CD1c-positive myeloid dendritic cell (primary cell): ENCODE data around the gene EFCAB10.
"Not testable (repeated sequence)": the region's sequence is repeated elsewhere in the genome, so short reads cannot be mapped to it uniquely, and the experiment has no call there.

Experiments used
- DNase-seq: peaks from one replicate; pipeline ENCODE4 v3.0.0-alpha.2; 2016; ENCODE audit errors: extremely low spot score

The EFCAB10 gene

DNA sequence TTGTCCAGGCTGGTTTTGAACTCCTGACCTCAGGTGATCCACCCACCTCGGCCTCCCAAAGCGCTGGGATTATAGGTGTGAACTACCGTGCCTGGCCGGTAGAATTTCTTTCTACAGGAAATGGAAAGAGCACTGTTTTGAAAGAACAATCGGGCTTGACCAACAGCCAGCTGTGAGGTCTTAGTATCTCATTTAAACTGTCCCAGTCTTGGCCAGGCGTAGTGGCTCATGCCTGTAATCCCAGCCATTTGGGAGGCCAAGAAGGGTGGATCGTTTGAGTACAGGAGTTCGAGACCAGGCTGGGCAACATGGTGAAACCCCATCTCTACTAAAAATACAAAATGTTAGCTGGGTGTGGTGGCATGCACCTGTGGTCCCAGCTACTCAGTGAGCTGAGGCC lies 17.8 kb upstream of the EFCAB10 start:
- DNase-seq: not testable (repeated sequence)

DNA sequence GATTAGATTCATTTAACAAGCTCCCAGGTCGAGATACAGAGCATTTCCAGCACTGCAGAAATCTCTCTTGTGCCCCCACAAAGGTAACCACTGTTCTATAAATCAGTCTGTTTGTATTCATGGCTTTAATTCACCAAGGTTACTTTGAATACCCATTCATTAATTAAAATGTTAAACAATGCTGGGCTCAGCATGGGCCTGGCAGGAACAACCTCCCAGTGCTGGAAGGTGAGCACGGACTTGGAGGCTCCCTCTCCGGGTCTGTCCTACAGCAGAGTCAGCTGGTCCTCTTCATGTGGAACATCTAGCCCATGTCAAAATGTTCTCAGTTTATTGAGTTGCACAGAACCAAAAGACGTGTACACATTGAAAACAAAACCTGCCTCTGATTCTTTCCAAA lies 15.6 kb upstream of the EFCAB10 start:
- DNase-seq: no peak

DNA sequence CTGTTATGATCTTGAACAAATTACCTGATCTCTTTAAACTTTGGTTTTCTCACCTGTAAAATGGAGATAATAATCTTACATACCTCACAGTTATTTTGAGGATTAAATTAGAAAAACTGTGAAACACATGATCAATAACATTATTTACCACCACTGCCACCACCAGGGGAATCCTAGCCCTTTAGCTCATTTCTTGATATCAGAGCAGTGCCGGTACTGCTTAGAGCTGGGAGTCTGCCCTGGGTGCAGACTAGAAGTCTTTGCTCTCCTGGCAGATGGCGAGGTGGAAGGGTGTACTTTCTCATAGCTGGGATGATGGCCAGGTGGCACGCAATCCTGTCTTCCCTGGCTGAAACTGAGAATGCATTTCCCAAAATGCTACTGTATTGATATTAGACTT lies 12.7 kb upstream of the EFCAB10 start:
- DNase-seq: no peak

DNA sequence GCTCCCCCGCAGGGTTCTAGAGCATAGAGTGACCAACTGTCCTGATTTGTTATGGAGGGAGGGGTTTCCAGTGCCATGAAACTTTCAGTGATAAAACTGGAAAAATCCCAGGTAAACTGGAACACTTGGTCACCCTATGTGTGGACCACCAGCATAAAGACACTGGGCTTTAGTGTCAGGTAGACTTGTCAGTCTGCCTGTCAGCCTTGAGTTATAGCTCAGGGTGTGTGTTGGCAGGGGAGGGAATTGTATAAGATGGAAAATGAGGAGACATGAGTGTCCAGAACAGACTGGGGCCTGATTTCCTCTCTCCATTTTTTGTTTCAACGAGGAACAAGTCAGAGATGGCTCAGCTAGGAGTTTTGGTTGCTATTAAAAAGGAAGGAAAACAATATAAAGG lies 10.2 kb upstream of the EFCAB10 start:
- no peak for DNase-seq

DNA sequence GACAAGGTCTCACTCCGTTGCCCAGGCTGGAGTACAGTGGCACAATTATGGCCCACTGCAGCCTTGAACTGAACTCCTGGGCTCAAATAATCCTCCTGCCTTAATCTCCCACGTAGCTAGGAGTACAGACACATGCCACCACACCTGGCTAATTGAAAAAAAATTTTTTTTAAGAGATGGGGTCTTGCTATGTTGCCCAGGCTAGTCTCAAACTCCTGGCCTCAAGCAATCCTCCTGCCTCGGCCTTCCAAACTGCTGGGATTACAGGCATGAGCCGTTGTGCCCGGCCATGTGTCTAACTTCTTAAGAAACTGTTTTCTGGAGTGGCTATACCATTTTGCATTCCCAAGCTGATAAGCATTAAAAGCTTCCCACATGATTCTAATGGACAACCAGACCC lies 9.5 kb upstream of the EFCAB10 start:
- DNase-seq: no peak

DNA sequence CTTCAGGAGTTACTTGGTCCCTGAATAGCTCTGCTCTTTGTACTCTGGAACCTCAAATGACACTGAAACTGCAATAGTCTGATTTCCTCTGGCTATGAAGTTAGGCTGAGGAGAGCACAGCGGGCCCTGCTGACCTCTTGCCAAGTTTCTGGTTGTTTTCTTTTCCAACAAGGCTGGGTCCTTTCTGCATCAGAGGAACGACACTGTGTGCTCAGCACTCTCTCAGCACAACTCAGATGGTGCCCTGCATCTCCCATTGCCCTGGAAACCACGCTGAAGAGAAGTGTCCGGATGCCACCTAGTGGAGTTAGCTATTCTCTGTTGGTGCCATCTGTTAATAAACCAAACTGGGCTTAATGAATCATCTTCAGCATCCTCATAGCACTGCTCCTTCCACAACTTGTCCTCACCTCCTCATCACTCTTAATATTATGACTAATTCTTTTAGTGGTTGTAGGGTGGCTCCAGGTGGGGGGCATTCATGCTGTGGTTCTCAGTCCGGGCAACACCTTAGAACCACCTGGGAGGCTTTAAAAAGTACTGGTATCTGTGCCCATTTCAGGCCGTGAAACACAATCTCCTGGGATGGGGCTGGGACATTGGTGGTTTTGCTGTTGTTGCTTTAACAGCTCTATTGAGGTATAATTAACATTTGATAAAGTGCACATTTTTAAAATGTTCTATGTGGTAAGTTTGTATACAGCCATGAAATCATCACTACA lies 8.2 kb upstream of the EFCAB10 start:
- DNase-seq: peak; percentile 54

DNA sequence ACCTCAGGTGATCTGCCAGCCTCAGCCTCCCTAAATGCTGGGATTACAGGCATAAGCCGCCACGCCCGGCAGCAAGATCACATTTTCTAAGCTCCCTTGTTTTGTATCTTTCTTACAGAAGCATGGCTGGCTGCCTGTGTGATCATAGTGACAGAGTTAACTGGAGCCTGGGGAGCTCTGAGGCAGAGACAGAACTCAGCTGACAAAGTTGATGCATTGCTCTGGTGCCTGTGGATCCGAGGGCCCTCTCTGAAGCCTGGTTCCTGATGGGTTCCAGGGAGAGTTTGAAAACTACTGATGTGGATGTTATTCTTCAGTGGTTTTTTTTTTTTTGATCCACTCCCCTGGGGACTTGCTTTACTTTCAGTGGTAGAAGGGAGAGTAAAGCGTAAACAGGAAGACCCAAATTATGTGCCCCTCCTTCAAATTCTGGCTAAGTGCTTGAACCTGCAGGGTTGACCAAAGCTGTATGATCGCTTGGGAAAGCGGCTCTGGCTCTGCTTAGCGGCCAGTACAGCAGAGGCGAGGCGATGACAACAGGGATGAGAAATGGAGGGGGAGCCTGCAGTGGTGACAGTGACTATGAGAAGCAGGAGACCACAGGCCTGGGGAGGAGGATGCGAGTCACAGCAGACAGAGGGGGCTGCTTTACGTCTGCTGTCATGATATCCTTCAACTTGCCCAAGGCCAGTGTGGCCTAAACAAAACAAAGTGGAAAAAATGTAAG lies 6.8 kb upstream of the EFCAB10 start:
- no peak for DNase-seq

DNA sequence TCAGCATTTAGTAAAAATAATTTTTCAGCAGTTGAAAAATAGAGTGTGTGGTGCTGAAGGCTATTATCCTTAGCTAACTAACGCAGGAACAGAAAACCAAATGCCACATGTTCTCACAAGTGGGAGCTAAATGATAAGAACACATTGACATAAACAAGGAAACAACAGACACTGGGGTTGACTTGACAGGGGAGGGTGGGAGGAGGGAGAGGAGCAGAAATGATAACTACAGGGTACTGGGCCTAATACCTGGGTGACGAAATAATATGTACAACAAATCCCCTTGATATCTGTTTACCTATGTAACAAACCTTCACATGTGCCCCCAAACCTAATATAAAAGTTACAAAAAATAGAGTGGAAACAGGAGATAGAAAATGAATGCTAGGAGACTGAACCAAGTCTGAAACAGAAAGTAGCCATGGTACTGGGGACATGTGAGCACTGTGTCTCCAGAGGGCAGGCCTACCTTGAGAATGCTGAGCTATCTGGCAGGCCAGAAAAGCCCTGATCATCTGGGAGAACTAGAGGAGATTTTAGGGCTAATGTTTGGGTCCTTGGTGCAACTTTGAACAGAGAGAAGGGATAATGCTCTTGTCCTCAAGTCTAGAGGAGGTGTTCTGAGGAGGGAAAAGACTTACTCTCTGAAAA lies 4.7 kb upstream of the EFCAB10 start:
- DNase-seq: no peak

DNA sequence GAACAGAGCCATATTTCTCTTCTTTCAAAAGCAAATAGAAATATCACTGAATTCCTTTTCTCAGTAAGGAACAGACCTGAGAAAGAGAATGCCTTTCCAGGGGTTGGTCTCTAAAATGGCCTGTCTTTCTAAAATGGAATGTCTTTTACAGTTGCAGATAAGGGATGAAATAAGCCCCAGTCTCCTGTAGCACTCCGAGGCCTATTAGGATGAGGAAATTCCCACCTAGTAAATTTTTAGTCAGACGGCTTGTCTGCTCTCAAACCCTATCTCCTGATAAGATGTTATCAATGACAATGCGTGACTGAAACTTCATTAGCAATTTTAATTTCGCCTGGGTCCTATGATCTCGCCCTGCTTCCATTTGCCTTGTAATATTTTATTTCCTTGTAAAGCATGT lies 2.9 kb upstream of the EFCAB10 start:
- DNase-seq: no peak

DNA sequence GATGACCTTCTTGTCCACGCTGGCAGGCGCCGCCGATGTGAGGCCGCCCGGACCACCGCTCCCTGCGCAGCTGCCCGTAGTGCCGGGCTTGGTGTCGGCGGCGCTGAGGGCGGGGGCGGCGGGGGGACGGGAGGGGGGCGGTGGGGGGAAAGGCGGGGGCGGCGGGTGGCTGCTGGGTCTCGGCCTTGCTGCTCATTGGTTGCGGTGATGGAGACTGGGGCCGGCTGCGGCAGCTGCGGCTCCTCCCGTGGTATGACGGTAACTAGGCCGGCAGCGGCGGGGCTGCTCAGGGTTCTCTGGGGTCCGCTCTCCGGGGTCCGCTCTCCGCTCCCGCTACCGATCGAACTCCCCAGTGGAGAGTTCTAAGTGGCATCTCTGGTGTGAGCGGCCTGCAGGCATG lies 1.8 kb upstream of the EFCAB10 start:
- no peak for DNase-seq

DNA sequence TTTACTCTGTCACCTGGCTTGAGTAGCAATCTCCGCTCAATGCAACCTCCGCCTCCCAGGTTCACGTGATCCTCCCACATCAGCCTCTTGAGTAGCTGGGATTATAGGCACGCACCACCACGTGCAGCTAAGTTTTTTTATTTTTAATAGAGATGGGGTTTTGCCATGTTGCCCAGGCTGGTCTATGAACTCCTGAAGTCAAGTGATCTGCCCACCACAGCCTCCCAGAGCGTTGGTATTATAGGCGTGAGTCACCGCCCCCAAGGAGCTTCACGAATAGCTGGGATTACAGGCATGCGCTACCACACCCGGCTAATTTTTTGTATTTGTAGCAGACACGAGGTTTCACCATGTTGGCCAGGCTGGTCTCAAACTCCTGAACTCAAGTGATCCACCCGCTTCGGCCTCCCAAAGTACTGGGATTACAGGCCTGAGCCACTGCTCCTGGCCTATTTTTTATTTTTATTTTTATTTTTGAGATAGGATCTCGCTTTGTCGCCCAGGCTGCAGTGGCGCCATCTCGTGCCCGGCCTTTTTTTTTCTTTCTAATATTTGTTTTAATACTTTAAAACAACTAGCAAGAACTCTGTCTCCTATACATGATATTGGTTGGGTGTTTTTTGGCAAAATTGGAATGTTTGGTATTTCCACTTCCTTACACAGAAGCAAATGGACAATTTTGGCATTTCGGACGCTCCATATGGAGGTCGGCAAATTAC lies 1.1 kb downstream of the EFCAB10 start:
- DNase-seq: no peak

DNA sequence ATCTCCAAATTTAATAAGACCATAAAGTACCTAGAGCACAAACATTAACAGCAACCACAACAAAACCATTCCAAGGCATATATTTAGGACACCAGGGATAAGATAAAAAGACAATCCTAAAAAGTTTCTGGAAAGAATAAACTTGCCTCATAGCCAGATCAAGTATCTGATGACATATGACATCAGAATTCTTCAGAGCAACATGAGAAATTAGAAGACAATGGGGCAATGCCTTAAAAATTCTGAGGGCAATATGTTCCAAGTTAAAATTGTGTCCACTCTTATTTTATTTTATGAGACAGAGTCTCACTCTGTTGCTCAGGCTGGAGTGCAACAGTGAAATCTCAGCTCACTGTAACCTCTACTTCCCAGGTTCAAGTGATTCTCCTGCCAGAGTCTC lies 2.8 kb downstream of the EFCAB10 start:
- DNase-seq: no peak

DNA sequence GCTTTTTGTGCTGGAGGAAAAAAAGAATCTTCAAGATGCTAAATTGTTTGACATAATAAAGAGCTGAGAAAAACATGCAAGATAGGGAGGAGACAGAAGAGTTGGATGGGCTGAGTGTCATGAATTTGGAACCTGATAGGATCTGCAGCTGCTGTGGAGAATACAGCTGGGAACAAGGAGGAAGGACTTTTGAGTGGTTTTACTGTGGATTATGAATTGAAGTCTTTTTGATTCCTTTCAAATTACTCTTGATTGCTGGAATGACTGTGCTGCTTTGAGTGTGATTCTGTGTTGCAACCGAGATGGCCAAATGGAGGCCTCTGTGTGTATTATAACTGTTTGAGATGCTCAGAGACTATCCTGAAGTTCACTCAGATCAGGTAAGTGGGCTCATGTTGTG lies 4.0 kb downstream of the EFCAB10 start:
- no peak for DNase-seq

DNA sequence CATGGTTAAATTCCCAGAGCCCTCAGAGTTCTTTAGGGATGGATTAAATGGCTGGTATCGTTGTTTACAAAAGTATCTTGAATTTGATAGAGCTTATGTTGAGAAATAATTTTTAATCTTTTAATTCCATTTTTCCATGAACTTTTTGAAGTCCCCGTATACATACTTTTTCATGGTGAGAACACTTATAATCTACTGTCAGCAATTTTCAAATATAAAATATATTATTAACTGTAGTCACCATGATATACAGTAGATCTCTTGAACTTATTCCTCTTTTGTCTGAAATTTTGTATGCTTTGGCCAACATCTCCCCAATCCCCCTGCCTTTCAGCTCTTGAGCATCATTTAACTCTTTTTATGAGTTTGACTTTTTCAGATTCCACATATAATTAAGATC lies 9.4 kb downstream of the EFCAB10 start:
- DNase-seq: no peak

DNA sequence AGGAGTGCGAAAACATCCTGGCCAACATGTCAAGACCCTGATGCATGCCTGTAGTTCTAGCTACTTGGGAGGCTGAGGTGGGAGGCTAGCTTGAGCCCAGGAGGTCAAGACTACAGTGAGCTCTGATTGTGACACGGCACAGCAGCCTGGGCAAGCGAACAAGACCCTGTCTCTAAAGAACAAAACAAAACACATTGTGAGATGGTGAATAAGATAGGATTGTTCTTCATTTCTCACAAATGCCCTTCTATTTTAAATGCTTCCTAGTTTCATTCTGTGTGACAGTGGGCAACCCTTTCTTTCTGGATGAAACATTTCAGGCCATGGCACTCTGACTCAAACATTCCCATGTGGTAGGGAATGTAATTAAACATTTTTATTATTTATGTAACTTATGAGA lies 13.5 kb downstream of the EFCAB10 start:
- no peak for DNase-seq

DNA sequence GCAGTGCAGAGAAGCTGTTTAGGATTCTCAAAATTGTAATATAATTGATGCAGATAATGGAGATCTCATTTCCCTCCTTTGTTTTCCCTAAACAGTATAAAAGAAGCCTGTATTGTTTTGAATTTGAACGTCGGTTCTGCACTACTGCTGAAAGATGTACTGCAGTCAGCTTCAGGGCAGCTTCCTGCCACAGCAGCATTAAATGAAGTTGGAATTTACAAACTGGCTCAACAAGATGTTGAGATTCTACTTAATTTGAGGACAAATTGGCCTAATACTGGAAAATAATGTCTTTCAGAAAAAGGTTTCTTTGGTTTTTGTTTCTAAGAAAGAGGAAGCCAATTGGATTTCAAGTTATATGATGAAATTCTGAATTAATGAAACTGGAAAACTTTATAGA lies 14.3 kb downstream of the EFCAB10 start:
- DNase-seq: no peak

DNA sequence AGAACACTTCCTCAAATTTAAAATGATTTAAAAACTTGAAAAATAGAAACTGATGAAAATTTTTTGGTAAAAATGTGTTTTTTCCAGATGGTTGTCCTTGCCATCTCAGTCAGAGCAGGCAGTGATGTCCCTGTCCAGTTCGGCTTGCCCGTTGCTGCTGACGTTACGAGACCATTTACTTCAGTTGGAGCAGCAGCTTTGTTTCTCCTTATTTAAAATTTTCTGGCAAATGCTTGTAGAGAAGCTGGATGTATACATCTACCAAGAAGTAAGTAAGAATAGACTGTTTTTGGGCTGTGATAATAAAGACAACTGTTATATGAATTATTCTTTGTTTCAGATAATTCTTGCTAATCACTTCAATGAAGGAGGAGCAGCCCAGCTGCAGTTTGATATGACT lies 16.1 kb downstream of the EFCAB10 start:
- DNase-seq: no peak

DNA sequence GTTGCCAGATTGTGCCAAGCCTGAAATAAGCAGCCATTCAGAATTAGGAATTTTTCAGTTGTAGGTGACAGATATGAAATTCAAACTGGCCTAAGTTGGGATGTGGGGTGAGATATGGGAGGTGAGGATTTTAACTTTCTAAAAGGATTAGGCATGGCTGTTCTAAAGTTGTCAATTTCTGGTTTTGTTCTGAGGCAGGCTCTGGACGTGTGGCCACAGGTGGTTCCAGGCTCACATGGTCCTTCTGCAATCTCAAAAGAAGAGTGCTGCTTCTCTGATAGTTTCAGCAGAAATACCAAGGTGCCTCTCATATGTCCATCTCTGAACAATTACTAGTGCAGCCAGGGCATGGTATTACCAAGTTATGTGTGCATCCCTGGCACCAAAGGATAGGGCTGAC lies 21.4 kb downstream of the EFCAB10 start:
- no peak for DNase-seq

DNA sequence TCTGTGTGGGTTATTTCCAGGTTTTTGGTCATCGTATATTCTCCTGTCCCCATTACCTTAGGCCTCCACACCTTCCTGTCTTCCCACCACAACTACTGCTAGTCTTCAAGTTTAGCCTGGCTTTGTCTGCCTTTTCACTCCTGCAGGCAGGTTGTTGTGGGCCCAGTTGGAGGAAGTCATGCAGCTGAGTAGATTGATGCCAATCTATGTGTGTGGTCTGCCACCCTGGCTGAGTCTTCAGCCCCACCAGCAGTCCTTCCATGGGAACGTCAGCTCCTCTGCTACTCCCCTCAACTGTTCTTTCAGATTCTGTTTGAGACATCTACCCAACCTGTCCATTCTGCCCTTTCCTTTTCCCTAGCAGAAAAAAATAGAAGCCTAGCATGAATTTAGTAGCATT lies 43.0 kb downstream of the EFCAB10 start:
- no peak for DNase-seq

DNA sequence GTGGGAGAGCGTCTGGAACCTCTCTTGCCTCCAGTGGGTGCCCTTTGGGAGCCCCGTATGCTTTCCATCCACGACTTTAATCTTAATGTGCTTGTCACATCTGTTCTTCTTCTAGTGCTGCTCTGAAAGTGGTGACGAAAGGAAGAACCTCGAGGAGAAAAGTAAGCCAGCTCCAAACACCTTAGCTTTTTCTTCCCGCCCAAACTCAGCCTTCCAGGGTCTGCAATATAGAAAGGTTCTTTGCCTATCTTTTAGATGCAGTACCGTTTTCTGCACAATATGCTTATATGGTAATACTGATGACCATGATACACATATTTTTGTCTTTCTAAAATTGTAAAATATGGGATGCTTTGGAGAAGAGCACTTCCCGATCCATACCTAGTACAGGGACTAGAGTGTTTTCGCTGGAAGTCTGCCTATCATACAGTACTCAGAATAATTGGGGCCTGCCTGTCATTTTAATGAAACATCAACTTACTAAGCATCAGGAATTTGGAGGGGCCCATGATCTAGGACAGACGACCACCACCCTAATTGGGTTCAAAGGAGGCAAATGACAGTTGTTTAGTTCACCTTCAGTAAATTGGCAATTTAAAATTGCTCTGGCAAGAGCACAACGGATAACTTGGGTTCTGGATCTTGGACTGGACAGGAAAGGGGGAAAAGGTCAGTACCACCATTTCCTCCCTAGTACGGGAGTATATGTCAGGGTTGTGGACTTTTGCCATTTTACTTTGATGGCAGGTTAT lies 48.4 kb downstream of the EFCAB10 start:
- DNase-seq: no peak

DNA sequence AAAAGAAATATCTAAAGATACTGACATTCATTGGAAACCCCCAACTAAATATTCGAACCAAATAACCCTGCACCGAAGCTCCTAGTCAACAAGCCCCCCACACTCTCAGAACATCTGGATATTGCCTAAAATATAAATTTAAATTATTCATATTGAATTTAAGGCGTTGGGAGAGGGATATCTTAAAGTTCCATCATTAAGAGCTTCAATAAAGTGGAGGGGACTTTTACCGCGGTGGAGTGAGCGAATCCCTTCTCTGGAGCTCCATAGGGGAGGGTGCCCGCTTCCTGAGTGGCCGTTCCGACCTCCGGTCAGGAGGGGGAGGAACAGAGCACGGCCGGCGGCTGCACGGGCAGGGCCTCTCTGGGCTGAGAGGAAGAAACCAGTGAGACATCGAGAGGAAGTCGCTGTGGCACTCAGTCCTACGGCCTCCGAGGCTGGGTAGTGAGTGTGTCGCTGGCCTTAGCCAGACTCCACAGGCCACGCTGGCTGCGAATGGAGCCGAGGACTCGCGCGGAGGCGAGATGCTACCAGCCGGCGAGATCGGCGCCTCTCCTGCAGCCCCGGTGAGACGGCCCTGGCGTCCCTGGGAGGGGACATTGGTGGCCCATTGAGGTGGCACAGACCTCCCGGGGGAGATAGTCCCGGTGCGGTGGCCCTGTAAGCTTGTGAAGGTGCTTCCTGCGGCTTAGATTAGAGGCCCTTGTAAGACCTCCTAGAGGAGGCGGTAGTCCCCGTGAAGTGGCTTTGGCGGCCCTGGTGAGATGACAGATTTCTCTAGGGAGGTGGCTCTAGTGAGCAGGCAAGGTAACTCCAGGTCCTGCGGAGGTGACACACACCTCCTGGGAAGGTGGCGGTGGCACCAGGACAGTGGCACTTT lies 49.3 kb downstream of the EFCAB10 start, which contains the start of gene RINT1:
RINT1 (plus strand) TSS at position 410 of the 880 bp plus-strand sequence; CDS start at position 525, 115 bp downstream.
- peak; percentile 95 for DNase-seq
